ENCODE results near the gene GLB1L2.
"Not testable (repeated sequence)": the region's sequence is repeated elsewhere in the genome, so short reads cannot be mapped to it uniquely, and the experiment has no call there.

The GLB1L2 gene, protein sequence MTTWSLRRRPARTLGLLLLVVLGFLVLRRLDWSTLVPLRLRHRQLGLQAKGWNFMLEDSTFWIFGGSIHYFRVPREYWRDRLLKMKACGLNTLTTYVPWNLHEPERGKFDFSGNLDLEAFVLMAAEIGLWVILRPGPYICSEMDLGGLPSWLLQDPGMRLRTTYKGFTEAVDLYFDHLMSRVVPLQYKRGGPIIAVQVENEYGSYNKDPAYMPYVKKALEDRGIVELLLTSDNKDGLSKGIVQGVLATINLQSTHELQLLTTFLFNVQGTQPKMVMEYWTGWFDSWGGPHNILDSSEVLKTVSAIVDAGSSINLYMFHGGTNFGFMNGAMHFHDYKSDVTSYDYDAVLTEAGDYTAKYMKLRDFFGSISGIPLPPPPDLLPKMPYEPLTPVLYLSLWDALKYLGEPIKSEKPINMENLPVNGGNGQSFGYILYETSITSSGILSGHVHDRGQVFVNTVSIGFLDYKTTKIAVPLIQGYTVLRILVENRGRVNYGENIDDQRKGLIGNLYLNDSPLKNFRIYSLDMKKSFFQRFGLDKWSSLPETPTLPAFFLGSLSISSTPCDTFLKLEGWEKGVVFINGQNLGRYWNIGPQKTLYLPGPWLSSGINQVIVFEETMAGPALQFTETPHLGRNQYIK

DNA sequence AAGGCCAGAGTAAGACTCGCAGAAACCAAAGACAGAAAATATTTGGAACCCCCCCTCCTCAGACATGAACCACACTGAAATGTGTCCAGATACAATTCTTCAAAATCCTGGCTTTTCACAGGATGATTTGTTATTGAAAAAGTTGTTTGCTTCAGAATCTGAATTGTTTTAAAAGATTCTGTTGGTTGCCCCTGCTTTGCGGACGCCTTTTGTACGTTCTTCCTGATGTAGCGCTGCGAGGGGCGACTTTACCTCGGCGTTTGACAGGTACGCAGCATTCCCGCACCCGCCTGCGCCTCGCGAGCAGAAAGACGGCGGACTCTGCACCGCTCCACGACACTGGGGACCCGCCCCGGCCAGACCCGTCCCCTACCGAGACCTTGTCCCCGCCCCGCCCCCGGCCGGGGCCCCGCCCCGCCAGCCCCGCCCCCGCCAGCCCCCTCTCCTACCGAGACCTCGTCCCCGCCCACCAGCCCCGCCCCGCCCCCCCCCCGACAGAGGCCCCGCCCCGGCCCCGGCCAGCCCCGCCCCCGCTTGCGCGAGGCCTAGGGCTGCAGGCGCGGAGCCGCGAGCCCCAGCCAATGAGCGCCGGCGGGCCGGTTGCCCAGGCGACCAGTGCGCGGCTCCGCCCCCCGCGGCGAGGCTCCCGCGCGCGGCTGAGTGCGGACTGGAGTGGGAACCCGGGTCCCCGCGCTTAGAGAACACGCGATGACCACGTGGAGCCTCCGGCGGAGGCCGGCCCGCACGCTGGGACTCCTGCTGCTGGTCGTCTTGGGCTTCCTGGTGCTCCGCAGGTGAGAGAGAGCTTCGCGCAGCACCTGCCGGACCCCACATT, at the start of gene GLB1L2:
Gene GLB1L2, plus strand, starts transcription at position 635 of the 835 bp plus-strand sequence. Its CDS starts 74 bp downstream, at position 709.
- peak within 1 kb of the TSS; percentile 9 for H3K4me3 ChIP-seq (ENCODE audit: low read length)
- H3K27me3 ChIP-seq (ENCODE audit: control insufficient read depth, insufficient read depth, low read length), result no peaks in the 10 kb centered on the region
- no peaks in the 10 kb centered on the region for H3K36me3 ChIP-seq (ENCODE audit: control insufficient read depth, insufficient read depth, low read length)
- peak within 1 kb of the TSS; percentile 46 for H3K9ac ChIP-seq (ENCODE audit: low read length)
- peaks cover 6% of the 10 kb centered on the region for H3K4me1 ChIP-seq (ENCODE audit: control insufficient read depth, insufficient read depth, low read length)
- H3K9me3 ChIP-seq (ENCODE audit: control insufficient read depth, low read length), result no peaks in the 10 kb centered on the region

- Histone ChIP-seq H3K9ac (ENCODE audit: low read length) (no peak overlapping the region), H3K27me3 (ENCODE audit: control insufficient read depth, insufficient read depth, low read length) (peaks cover 19% of the 10 kb centered on the region), H3K4me3 (ENCODE audit: low read length) (no peak overlapping the region)
Observed at GRCh38 chr11:134282121-134283045, 49.4 kb upstream of the GLB1L2 start.

DNA sequence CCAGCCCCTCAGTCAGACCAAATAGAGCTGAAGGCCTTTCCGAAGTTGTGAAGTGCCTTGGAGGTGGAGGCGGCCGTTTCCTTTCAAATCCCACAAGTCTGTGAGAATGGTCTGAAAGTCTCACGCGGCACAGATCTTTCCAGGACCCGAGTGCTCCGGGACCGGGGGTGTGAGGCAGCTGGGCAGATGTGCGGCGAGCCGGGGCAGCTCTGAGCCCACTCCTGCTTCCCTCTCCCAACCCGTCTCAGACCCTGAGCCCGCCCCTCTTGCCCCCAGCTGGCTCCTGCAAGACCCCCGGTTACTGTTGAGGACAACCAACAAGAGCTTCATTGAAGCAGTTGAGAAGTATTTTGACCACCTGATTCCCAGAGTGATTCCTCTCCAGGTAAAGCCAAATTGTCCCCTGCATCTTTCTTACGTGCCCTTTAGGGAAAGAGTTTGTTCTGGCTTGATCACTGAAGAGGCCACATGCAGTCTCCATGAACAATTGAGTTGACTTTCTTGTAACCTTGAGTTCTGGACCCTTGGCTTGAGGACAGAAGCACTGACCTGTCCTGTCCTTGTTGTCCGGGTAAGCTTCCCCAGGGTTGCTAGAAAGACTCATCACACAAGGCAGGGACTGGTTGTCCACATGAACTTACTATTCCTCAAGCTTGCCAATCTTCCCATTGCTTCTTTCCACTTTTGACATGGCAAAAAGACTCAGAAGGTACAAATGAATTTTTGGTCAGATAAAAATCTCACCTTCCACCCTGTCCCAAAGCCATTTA, 48.1 kb upstream of the GLB1L2 start:
- no peaks in the 10 kb centered on the region for H3K9me3 ChIP-seq (ENCODE audit: control insufficient read depth, low read length)
- no peaks in the 10 kb centered on the region for H3K4me1 ChIP-seq (ENCODE audit: control insufficient read depth, insufficient read depth, low read length)
- H3K27me3 ChIP-seq (ENCODE audit: control insufficient read depth, insufficient read depth, low read length), result peaks cover 6% of the 10 kb centered on the region
- H3K36me3 ChIP-seq (ENCODE audit: control insufficient read depth, insufficient read depth, low read length), result no peaks in the 10 kb centered on the region
- no peak overlapping the region for H3K4me3 ChIP-seq (ENCODE audit: low read length)
- no peak overlapping the region for H3K9ac ChIP-seq (ENCODE audit: low read length)

More at GRCh38 chr11:134282121-134283045, 49.4 kb upstream of the GLB1L2 start:
- Histone ChIP-seq H3K4me1 (ENCODE audit: control insufficient read depth, insufficient read depth, low read length) (no peaks in the 10 kb centered on the region), H3K9me3 (ENCODE audit: control insufficient read depth, low read length) (no peaks in the 10 kb centered on the region), H3K36me3 (ENCODE audit: control insufficient read depth, insufficient read depth, low read length) (no peaks in the 10 kb centered on the region)

GRCh38 chr11:134284349-134284748, 47.4 kb upstream of the GLB1L2 start:
- not testable (repeated sequence) for H3K9ac ChIP-seq (ENCODE audit: low read length); H3K9me3 ChIP-seq (ENCODE audit: control insufficient read depth, low read length); H3K4me3 ChIP-seq (ENCODE audit: low read length); H3K36me3 ChIP-seq (ENCODE audit: control insufficient read depth, insufficient read depth, low read length); H3K4me1 ChIP-seq (ENCODE audit: control insufficient read depth, insufficient read depth, low read length); H3K27me3 ChIP-seq (ENCODE audit: control insufficient read depth, insufficient read depth, low read length)

DNA sequence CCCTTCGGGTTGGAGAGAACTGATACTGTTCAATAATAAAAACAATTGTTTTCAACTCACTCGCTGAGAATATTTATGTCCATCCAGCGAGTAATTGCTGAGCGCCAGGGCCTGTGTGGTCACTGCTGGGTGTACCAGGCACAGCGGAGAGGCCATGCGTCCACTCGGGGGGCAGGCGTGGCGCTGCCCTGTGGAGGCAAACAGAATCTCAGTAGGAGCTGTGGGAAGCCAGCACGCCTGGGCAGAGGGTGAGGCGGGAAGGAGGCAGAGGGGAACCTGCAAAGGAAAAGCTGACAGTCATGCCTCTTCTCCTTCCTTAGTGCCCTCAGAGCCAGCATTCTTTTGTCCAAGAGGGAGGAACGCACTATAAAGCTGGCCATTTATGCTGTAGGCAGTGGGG, 44.2 kb upstream of the GLB1L2 start:
- H3K36me3 ChIP-seq (ENCODE audit: control insufficient read depth, insufficient read depth, low read length), result no peaks in the 10 kb centered on the region
- no peaks in the 10 kb centered on the region for H3K4me1 ChIP-seq (ENCODE audit: control insufficient read depth, insufficient read depth, low read length)
- H3K9ac ChIP-seq (ENCODE audit: low read length), result no peak overlapping the region
- H3K9me3 ChIP-seq (ENCODE audit: control insufficient read depth, low read length), result no peaks in the 10 kb centered on the region
- H3K27me3 ChIP-seq (ENCODE audit: control insufficient read depth, insufficient read depth, low read length), result no peaks in the 10 kb centered on the region
- H3K4me3 ChIP-seq (ENCODE audit: low read length), result no peak overlapping the region

DNA sequence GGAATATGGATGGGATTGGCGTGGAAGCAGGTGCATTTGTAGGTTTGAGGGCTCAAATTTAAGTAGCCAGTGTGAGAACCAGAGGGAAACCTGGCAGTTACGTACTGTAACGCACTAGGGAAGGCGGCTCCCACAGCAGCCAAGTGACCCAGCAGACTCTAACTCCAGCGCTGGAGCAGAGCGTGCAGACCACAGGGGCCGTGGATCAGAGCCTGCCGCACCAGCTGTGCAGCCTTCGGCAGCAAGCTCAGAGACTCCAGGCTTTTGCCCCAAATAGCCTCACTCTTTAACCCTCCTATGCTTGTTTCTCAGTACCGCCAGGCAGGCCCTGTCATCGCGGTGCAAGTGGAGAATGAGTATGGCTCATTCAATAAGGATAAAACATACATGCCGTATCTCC, 43.3 kb upstream of the GLB1L2 start:
- no peaks in the 10 kb centered on the region for H3K4me1 ChIP-seq (ENCODE audit: control insufficient read depth, insufficient read depth, low read length)
- no peak overlapping the region for H3K4me3 ChIP-seq (ENCODE audit: low read length)
- no peaks in the 10 kb centered on the region for H3K36me3 ChIP-seq (ENCODE audit: control insufficient read depth, insufficient read depth, low read length)
- no peak overlapping the region for H3K9ac ChIP-seq (ENCODE audit: low read length)
- H3K27me3 ChIP-seq (ENCODE audit: control insufficient read depth, insufficient read depth, low read length), result no peaks in the 10 kb centered on the region
- no peaks in the 10 kb centered on the region for H3K9me3 ChIP-seq (ENCODE audit: control insufficient read depth, low read length)

GRCh38 chr11:134289167-134289566, 42.6 kb upstream of the GLB1L2 start:
- no peak overlapping the region for H3K4me3 ChIP-seq (ENCODE audit: low read length)
- no peak overlapping the region for H3K9ac ChIP-seq (ENCODE audit: low read length)
- no peaks in the 10 kb centered on the region for H3K4me1 ChIP-seq (ENCODE audit: control insufficient read depth, insufficient read depth, low read length)
- no peaks in the 10 kb centered on the region for H3K36me3 ChIP-seq (ENCODE audit: control insufficient read depth, insufficient read depth, low read length)
- no peaks in the 10 kb centered on the region for H3K9me3 ChIP-seq (ENCODE audit: control insufficient read depth, low read length)
- H3K27me3 ChIP-seq (ENCODE audit: control insufficient read depth, insufficient read depth, low read length), result no peaks in the 10 kb centered on the region

GRCh38 chr11:134289789-134290188, 42.0 kb upstream of the GLB1L2 start:
- Histone ChIP-seq H3K27me3 (ENCODE audit: control insufficient read depth, insufficient read depth, low read length) (no peaks in the 10 kb centered on the region), H3K36me3 (ENCODE audit: control insufficient read depth, insufficient read depth, low read length) (no peaks in the 10 kb centered on the region), H3K4me3 (ENCODE audit: low read length) (no peak overlapping the region), H3K9me3 (ENCODE audit: control insufficient read depth, low read length) (no peaks in the 10 kb centered on the region), H3K4me1 (ENCODE audit: control insufficient read depth, insufficient read depth, low read length) (no peaks in the 10 kb centered on the region), H3K9ac (ENCODE audit: low read length) (no peak overlapping the region)

DNA sequence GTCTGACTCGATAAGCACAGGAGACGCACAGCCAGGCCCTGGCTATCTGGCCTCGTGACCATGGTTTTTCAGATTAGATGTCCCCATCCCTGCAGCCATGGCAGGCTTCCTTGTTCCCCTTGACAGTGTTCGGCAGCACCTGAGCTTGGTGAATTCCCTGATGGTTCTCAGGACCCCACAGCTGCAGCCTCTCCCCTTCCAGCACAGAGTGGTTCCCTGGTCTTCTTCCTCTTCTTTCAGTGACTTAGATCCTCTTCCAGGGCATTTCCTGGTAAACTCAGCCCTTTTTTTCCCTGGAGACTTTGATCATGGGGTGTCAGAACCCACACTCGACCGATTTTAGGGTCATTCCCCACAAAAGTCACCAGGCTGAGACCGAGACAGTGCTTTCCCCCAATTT, 41.1 kb upstream of the GLB1L2 start:
- Histone ChIP-seq H3K9me3 (ENCODE audit: control insufficient read depth, low read length) (no peaks in the 10 kb centered on the region), H3K36me3 (ENCODE audit: control insufficient read depth, insufficient read depth, low read length) (no peaks in the 10 kb centered on the region), H3K27me3 (ENCODE audit: control insufficient read depth, insufficient read depth, low read length) (no peaks in the 10 kb centered on the region), H3K4me3 (ENCODE audit: low read length) (no peak overlapping the region), H3K4me1 (ENCODE audit: control insufficient read depth, insufficient read depth, low read length) (no peaks in the 10 kb centered on the region), H3K9ac (ENCODE audit: low read length) (no peak overlapping the region)

DNA sequence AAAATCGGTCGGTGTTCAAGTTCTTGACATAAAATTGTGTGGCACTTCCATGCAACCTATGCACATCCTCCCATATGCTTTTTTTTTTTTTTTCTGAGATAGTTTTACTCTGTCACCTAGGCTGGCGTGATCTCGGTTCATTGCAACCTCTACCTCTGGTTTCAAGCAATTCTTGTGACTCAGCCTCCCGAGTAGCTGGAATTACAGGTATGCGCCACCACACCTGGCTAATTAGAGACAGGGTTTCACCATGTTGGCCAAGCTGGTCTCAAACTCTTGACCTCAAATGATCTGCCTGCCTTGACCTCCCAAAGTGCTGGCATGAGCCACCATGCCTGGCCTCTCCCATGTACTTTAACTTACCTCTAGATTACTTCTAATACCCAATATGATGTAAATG, 40.6 kb upstream of the GLB1L2 start:
- no peak overlapping the region for H3K9ac ChIP-seq (ENCODE audit: low read length)
- no peaks in the 10 kb centered on the region for H3K36me3 ChIP-seq (ENCODE audit: control insufficient read depth, insufficient read depth, low read length)
- no peaks in the 10 kb centered on the region for H3K4me1 ChIP-seq (ENCODE audit: control insufficient read depth, insufficient read depth, low read length)
- H3K27me3 ChIP-seq (ENCODE audit: control insufficient read depth, insufficient read depth, low read length), result no peaks in the 10 kb centered on the region
- no peak overlapping the region for H3K4me3 ChIP-seq (ENCODE audit: low read length)
- no peaks in the 10 kb centered on the region for H3K9me3 ChIP-seq (ENCODE audit: control insufficient read depth, low read length)

DNA sequence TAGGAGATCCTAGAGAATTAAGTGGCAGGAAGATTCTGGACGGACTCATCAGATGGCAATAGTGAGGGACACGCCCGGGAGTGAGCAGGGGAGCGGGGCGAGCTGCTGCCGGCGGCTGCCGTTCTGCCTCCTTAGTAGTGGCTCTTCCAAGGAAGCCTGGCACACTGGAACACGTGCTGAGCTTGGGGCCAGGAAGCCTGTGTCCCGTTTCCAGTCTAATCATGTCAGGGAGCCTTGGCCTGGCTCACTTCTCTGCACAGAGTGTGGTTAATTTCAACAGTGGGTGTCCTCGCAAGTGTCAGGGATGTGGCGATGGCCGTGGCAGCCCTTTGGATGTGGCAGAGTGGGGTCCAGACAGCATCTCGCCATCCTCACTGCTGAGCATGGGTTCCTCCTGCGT, 39.1 kb upstream of the GLB1L2 start:
- no peaks in the 10 kb centered on the region for H3K27me3 ChIP-seq (ENCODE audit: control insufficient read depth, insufficient read depth, low read length)
- no peaks in the 10 kb centered on the region for H3K36me3 ChIP-seq (ENCODE audit: control insufficient read depth, insufficient read depth, low read length)
- H3K9ac ChIP-seq (ENCODE audit: low read length), result no peak overlapping the region
- no peak overlapping the region for H3K4me3 ChIP-seq (ENCODE audit: low read length)
- H3K4me1 ChIP-seq (ENCODE audit: control insufficient read depth, insufficient read depth, low read length), result no peaks in the 10 kb centered on the region
- H3K9me3 ChIP-seq (ENCODE audit: control insufficient read depth, low read length), result no peaks in the 10 kb centered on the region

Data from mucosa of stomach (tissue), 1 donor.